Heart left ventricle (tissue), 16 donors: ENCODE data around the gene ROBO3. TPM values are rescaled to one million over a fixed set of nuclear protein-coding genes. Genes with fewer than 3 reads are reported as not detected.

ENCODE experiments used
- ATAC-seq, 4 donors: fragments of 200-7000 bp; cut with Tn5 transposase; one replicate each; pipeline ENCODE4 v1.9.1; 2020 to 2022; ENCODE audit warnings: moderate library complexity in 4 of 4, mild to moderate bottlenecking in 3 of 4, moderate number of reproducible peaks in 1 of 4
- DNase-seq, 5 donors: peaks; one replicate each; pipeline ENCODE4 v3.0.0-alpha.2; 2020
- H3K27ac ChIP-seq, 12 donors: fragments of 200-600 bp; sonication (generic) in 4 of 12; one replicate each; pipeline versions ENCODE4 v1.5.0 to v1.8.0; 2016 to 2022; ENCODE audit warnings: mild to moderate bottlenecking in 2 of 12
- H3K27me3 ChIP-seq, 9 donors: fragments of 200-600 bp; sonication (generic) in 2 of 9; one replicate each; pipeline versions ENCODE4 v1.5.1 to v1.8.0; 2016 to 2022; ENCODE audit warnings: mild to moderate bottlenecking in 3 of 9
- H3K36me3 ChIP-seq, 9 donors: fragments of 200-600 bp; sonication (generic) in 2 of 9; one replicate each; pipeline versions ENCODE4 v1.5.0 to v1.8.0; 2018 to 2022; ENCODE audit warnings: mild to moderate bottlenecking in 2 of 9
- H3K4me1 ChIP-seq, 12 donors: fragments of 200-600 bp; sonication (generic) in 4 of 12; one replicate each; pipeline versions ENCODE4 v1.5.0 to v1.8.0; 2016 to 2022; ENCODE audit warnings: mild to moderate bottlenecking in 3 of 12
- H3K4me3 ChIP-seq, 12 donors: fragments of 200-600 bp; sonication (generic) in 4 of 12; one replicate each; pipeline versions ENCODE4 v1.5.0 to v1.8.0; 2017 to 2022; ENCODE audit warnings: mild to moderate bottlenecking in 9 of 12, moderate library complexity in 4 of 12
- H3K9me3 ChIP-seq, 12 donors: fragments of 200-600 bp; sonication (generic) in 4 of 12; one replicate each; pipeline versions ENCODE4 v1.5.0 to v1.8.0; 2016 to 2022; ENCODE audit warnings: mild to moderate bottlenecking in 1 of 12
- CTCF ChIP-seq, 12 donors: fragments of 200-600 bp; sonication (generic) in 4 of 12; IDR thresholded peaks; one replicate each; pipeline versions ENCODE4 v1.5.0 to v1.8.0; 2018 to 2022; ENCODE audit warnings: antibody characterized with exemption in 12 of 12, mild to moderate bottlenecking in 5 of 12
- POLR2A ChIP-seq, 2 donors: fragments of 450-650 bp; IDR thresholded peaks; one replicate each; pipeline ENCODE4 v1.6.1; 2017; ENCODE audit warnings: antibody characterized with exemption in 2 of 2, mild to moderate bottlenecking in 2 of 2, moderate library complexity in 2 of 2
- WGBS, 4 donors: extraction: QIAGEN DNeasy Blood & Tissue Kit in 2 of 4; methylation state at CpG; one replicate each; pipeline versions ENCODE4 v1.1.5 to v1.1.7; 2013 to 2018; 5-methylcytosine and 5-hydroxymethylcytosine counted together
- intact Hi-C, 10 donors: fragments of 100-400 bp; cut with DNase I; formaldehyde crosslinking; loops; one replicate each; pipeline versions ENCODE4 v1.11.1 to v1.14.2; 2022
- polyA plus RNA-seq, 2 donors: library from polyadenylated mRNA; stranded (reverse); fragments of 200-250 nt; gene quantifications; one replicate each; pipeline ENCODE4 v1.2.3, GENCODE V29; 2013
- total RNA-seq, 9 donors: library from RNA; depleted of rRNA in 2 of 9; stranded (reverse); fragments of >200 nt in 2 of 9; fragmentation: NEBNext Ultra II Directional in 3 of 9; extraction: Animal tissue kit (Norgen Biotek cat#: 25700) in 3 of 9; gene quantifications; one replicate each; pipeline versions ENCODE4 v1.1.0 to v1.2.4, GENCODE V29; 2016 to 2023
- donor health status: ischemic (EF 13 %, LVEDD 7.1; RV severe dilation, severe dysfunction).
- donor health status: healthy with polysubstance abuse.
- donor health status: DM: no; HTN: yes; CAD: no.
- donor health status: DM: no; HTN: no; CAD: no.
- donor health status: ischemic (EF 25% LVEDD 6.9; RV normal size, moderate dysfunction).
- donor health status: ischemic (EF 25% LVEDD 5.7; RV mildly dilated, moderate dysfunction).
- donor health status: healthy.
- donor health status: DM: yes; HTN: yes; CAD: no.
- donor health status: ischemic (EF 35%, LVEDD 5.7; RV mildly dilated, moderate dysfunction).
- donor health status: nonischemic (EF 11% LVEDD 7.7; RV severe dilation, severe dysfunction).
- donor health status: DM: yes; HTN: yes; CAD: no.
- donor health status: PGD.
- donor health status: ischemic (EF 29% LVEDD 5.4; RV normal size, mild dysfunction).
- donor health status: nonischemic (EF 23%, LVEDD 6.1; RV moderate dilation, normal function).

ROBO3 gene
- total and polyA plus RNA-seq, 11 donors: 2.5 to 18.6 (median 3.2) TPM

DNA sequence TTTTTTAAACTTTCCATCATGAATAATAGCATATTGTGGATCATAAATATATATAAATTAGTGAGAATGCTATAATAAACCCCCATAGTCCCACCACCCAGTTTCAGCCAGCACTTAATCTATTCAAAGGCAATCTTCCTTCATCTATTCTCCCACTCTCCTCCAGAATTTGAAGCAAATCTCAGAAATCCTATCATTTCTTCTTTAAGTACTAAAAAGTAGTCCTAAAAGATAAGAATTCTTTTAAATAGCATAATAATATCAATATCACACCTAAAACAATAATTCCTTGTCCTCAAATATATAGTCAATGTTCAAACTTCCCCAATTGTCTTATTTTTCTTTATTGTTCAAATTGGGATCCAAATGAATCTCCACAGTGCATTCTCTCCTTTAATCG is 24.6 kb upstream of the ROBO3 start:
- Histone ChIP-seq H3K4me3 (no peak overlapping the region), H3K27me3 (peaks cover 46 to 81% (median 76%) of the 10 kb centered on the region in 9 donors), H3K36me3 (no peaks in the 10 kb centered on the region), H3K9me3 (no peaks in the 10 kb centered on the region), H3K27ac (no peak overlapping the region), H3K4me1 (peaks cover 6 to 27% (median 17%) of the 10 kb centered on the region in 12 donors)
- DNase-seq: no peak
- TF ChIP-seq CTCF (IDR thresholded peaks at IDR 0.05) (no peak), POLR2A (IDR thresholded peaks at IDR 0.05) (no peak)
- ATAC-seq: no peak
- 52 to 63% (median 55%) methylated on average over 1 of the region's 1 CpG for WGBS, 4 donors
- intact Hi-C loops: no loop called here

DNA sequence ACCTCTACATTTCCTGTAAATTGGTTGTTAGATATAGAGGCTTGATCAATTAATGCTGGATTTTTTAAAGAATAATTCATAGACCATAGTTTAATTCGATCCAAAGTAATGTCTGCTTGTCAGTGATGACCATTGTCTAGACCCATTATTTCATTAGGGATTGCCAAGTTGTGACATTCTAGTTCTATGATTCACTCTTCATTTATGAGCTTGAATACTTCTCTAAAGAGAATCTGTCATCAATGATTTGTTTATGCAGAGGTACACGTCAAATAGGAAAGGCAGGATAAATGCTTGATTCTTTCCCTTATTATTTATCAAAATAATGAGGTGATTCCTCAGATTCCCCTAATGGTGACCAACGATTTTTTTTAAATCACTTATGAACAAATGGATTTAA is 24.0 kb upstream of the ROBO3 start:
- Histone ChIP-seq H3K4me1 (peaks cover 6 to 25% (median 16%) of the 10 kb centered on the region in 12 donors), H3K36me3 (no peaks in the 10 kb centered on the region), H3K27me3 (peaks cover 51 to 86% (median 82%) of the 10 kb centered on the region in 9 donors), H3K4me3 (no peak overlapping the region), H3K9me3 (no peaks in the 10 kb centered on the region), H3K27ac (no peak overlapping the region)
- DNase-seq (no peak), ATAC-seq (no peak)
- no peak for TF ChIP-seq CTCF (IDR thresholded peaks at IDR 0.05)
- TF ChIP-seq POLR2A (IDR thresholded peaks at IDR 0.05): no peak
- 38 to 56% (median 46%) methylated on average over 3 of the region's 3 CpGs for WGBS, 4 donors
- intact Hi-C loops: no loop called here

GRCh38 chr11:124841840-124842239 is 23.4 kb upstream of the ROBO3 start:
- peaks cover 6 to 25% (median 16%) of the 10 kb centered on the region in 12 donors for H3K4me1 ChIP-seq
- no peaks in the 10 kb centered on the region for H3K36me3 ChIP-seq
- DNase-seq: no peak
- ATAC-seq: no peak
- H3K9me3 ChIP-seq: no peaks in the 10 kb centered on the region
- intact Hi-C loops: no loop called here
- peaks cover 52 to 93% (median 88%) of the 10 kb centered on the region in 9 donors for H3K27me3 ChIP-seq
- TF ChIP-seq POLR2A (IDR thresholded peaks at IDR 0.05): no peak
- TF ChIP-seq CTCF (IDR thresholded peaks at IDR 0.05): no peak
- H3K4me3 ChIP-seq: no peak overlapping the region
- WGBS, 4 donors: 41 to 60% (median 47%) methylated on average over 2 of the region's 2 CpGs
- H3K27ac ChIP-seq: no peak overlapping the region

- peaks cover 52 to 97% (median 90%) of the 10 kb centered on the region in 9 donors for H3K27me3 ChIP-seq
- peaks cover 6 to 22% (median 16%) of the 10 kb centered on the region in 12 donors for H3K4me1 ChIP-seq
- intact Hi-C loops: no loop called here
- no peak overlapping the region for H3K27ac ChIP-seq
- 38 to 58% (median 44%) methylated on average over 4 of the region's 4 CpGs for WGBS, 4 donors
- H3K9me3 ChIP-seq: no peaks in the 10 kb centered on the region
- H3K4me3 ChIP-seq: no peak overlapping the region
- no peak for TF ChIP-seq POLR2A (IDR thresholded peaks at IDR 0.05)
- no peak for TF ChIP-seq CTCF (IDR thresholded peaks at IDR 0.05)
- DNase-seq (no peak), ATAC-seq (no peak)
- no peaks in the 10 kb centered on the region for H3K36me3 ChIP-seq
Measured at GRCh38 chr11:124842305-124842704, 22.9 kb upstream of the ROBO3 start.
